ENCODE data around the gene RRAS.

DNA sequence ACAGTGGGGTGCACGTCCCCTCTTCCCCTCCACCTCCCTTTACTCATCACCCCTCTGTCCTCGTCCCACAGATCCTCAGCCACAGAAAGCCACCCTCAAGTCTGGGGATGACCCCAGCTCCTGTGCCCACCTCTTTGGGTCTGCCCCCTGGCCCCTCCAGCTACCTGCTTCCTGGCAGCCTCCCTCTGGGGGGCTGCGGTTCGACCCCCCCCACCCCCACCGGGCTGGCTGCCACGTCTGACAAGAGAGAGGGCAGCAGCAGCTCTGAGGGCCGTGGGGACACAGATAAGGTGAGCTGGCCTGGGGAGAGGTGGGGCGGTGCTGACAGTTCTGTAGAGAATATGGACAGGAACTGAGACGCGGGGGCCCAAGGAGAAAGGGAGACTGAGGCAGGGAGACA, 14.6 kb upstream of the RRAS start:
- TF ChIP-seq EZH2 (IDR thresholded peaks at IDR 0.05; ENCODE audit: borderline replicate concordance, insufficient read depth, low read length, poor library complexity, severe bottlenecking) = no peak
- TF ChIP-seq, protein P1, sequence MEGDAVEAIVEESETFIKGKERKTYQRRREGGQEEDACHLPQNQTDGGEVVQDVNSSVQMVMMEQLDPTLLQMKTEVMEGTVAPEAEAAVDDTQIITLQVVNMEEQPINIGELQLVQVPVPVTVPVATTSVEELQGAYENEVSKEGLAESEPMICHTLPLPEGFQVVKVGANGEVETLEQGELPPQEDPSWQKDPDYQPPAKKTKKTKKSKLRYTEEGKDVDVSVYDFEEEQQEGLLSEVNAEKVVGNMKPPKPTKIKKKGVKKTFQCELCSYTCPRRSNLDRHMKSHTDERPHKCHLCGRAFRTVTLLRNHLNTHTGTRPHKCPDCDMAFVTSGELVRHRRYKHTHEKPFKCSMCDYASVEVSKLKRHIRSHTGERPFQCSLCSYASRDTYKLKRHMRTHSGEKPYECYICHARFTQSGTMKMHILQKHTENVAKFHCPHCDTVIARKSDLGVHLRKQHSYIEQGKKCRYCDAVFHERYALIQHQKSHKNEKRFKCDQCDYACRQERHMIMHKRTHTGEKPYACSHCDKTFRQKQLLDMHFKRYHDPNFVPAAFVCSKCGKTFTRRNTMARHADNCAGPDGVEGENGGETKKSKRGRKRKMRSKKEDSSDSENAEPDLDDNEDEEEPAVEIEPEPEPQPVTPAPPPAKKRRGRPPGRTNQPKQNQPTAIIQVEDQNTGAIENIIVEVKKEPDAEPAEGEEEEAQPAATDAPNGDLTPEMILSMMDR (IDR thresholded peaks at IDR 0.05; ENCODE audit: poor library complexity, severe bottlenecking) = no peak
- no peak for TF ChIP-seq POLR2AphosphoS5 (IDR thresholded peaks at IDR 0.05)

All from neural cell (in vitro differentiated cells).